Trophoblast cell (in vitro differentiated cells and primary cell): ENCODE data around the gene RSL1D1.

ENCODE experiments used
- DNase-seq, 2 donors: peaks; one replicate each; pipeline ENCODE4 v3.0.0-alpha.2; 2016
- H2AFZ ChIP-seq: 2 replicates; pipeline ENCODE4 v1.6.1; 2013; ENCODE audit warnings: low read length, moderate library complexity, mild to moderate bottlenecking; ENCODE audit not compliant: insufficient read depth, poor library complexity
- H2AK5ac ChIP-seq: 2 replicates; pipeline ENCODE4 v1.6.1; 2013; ENCODE audit warnings: mild to moderate bottlenecking, low read length
- H2BK120ac ChIP-seq: 2 replicates; pipeline ENCODE4 v1.6.1; 2013; ENCODE audit warnings: low read length, mild to moderate bottlenecking, moderate library complexity; ENCODE audit not compliant: insufficient read depth, poor library complexity
- H2BK12ac ChIP-seq: 2 replicates; pipeline ENCODE4 v1.6.1; 2013; ENCODE audit warnings: mild to moderate bottlenecking, low read length, moderate library complexity
- H2BK5ac ChIP-seq: 2 replicates; pipeline ENCODE4 v1.6.1; 2013; ENCODE audit warnings: low read length, low read depth, moderate library complexity, mild to moderate bottlenecking; ENCODE audit not compliant: poor library complexity
- H3K14ac ChIP-seq: 2 replicates; pipeline ENCODE4 v1.6.1; 2013; ENCODE audit warnings: mild to moderate bottlenecking, low read length
- H3K18ac ChIP-seq: 2 replicates; pipeline ENCODE4 v1.6.1; 2013; ENCODE audit warnings: mild to moderate bottlenecking, low read length
- H3K23ac ChIP-seq: 2 replicates; pipeline ENCODE4 v1.6.1; 2013; ENCODE audit warnings: low read length
- H3K27ac ChIP-seq: 2 replicates; pipeline ENCODE4 v1.5.1; 2013; ENCODE audit warnings: low read depth, mild to moderate bottlenecking, inconsistent platforms, low read length, moderate library complexity
- H3K27me3 ChIP-seq: 2 replicates; pipeline ENCODE4 v1.6.1; 2013; ENCODE audit warnings: inconsistent platforms, mild to moderate bottlenecking, low read length, moderate library complexity; ENCODE audit not compliant: insufficient read depth
- H3K36me3 ChIP-seq, 2 experiments: 1 replicate in 1 of 2; 2 replicates in 1 of 2; pipeline ENCODE4 v1.6.1; 2013; ENCODE audit warnings: low read length in 2 of 2, mild to moderate bottlenecking in 2 of 2, moderate library complexity in 1 of 2; ENCODE audit not compliant: insufficient read depth in 2 of 2, control insufficient read depth in 1 of 2
- H3K4ac ChIP-seq: 2 replicates; pipeline ENCODE4 v1.6.1; 2013; ENCODE audit warnings: low read depth, mild to moderate bottlenecking, low read length, moderate library complexity
- H3K4me1 ChIP-seq, 2 experiments: 1 replicate in 1 of 2; 2 replicates in 1 of 2; pipeline ENCODE4 v1.6.1; 2013; ENCODE audit warnings: low read length in 2 of 2, mild to moderate bottlenecking in 2 of 2, moderate library complexity in 1 of 2; ENCODE audit not compliant: insufficient read depth in 2 of 2, control insufficient read depth in 1 of 2
- H3K4me2 ChIP-seq: 2 replicates; pipeline ENCODE4 v1.6.1; 2013; ENCODE audit warnings: inconsistent platforms, mild to moderate bottlenecking, low read length, moderate library complexity
- H3K4me3 ChIP-seq: 2 replicates; pipeline ENCODE4 v1.5.1; 2013; ENCODE audit warnings: mild to moderate bottlenecking, low read depth, low read length, inconsistent platforms
- H3K79me1 ChIP-seq: one replicate; pipeline ENCODE4 v1.6.1; 2013; ENCODE audit warnings: low read length
- H3K79me2 ChIP-seq: 2 replicates; pipeline ENCODE4 v1.6.1; 2013; ENCODE audit warnings: low read length, mild to moderate bottlenecking; ENCODE audit not compliant: control insufficient read depth, insufficient read depth, poor library complexity
- H3K9ac ChIP-seq: 2 replicates; pipeline ENCODE4 v1.6.1; 2013; ENCODE audit warnings: mild to moderate bottlenecking, low read length
- H3K9me3 ChIP-seq: 2 replicates; pipeline ENCODE4 v1.6.1; 2013; ENCODE audit warnings: low read depth, mild to moderate bottlenecking, control low read depth, inconsistent platforms, low read length; ENCODE audit not compliant: insufficient read depth
- H4K12ac ChIP-seq: 2 replicates; pipeline ENCODE4 v1.6.1; 2013; ENCODE audit warnings: low read depth, mild to moderate bottlenecking, low read length, moderate library complexity
- H4K8ac ChIP-seq: 2 replicates; pipeline ENCODE4 v1.6.1; 2013; ENCODE audit warnings: low read depth, mild to moderate bottlenecking, low read length, moderate library complexity
- H4K91ac ChIP-seq: one replicate; pipeline ENCODE4 v1.6.1; 2013; ENCODE audit warnings: low read depth, mild to moderate bottlenecking, low read length, moderate library complexity
- WGBS: extraction: QIAGEN DNeasy Blood & Tissue Kit; methylation state at CpG from one replicate; pipeline ENCODE4 v1.1.7; 2013; ENCODE audit warnings: missing lambda C conversion rate; ENCODE audit not compliant: insufficient read length, insufficient coverage; ENCODE audit errors: extremely low coverage; 5-methylcytosine and 5-hydroxymethylcytosine counted together

Gene RSL1D1

DNA sequence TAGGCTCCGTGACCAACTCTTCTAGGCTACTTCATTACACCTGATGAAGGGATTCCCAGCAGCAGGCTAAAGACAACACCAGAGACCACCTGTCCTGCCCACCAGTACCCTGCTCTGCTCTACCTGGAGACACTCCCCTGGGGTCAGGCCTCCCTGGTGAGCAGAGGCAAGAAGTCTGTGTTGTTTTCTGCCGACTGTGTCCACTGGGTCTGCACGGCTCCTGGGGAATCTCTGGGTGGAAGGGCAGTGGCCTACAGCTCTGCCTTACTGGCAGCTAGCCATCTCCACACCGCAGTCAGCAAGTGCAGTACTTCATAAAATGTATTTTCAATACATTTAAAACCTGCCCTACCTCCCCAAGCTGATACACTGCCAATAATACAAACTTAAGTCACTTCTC, 6.8 kb downstream of the RSL1D1 start:
- no peak overlapping the region for H3K9ac ChIP-seq
- no peak overlapping the region for H3K23ac ChIP-seq
- no peak overlapping the region for H2AK5ac ChIP-seq
- H3K4me1 ChIP-seq, result no peaks in the 10 kb centered on the region
- no peak for DNase-seq
- no peaks in the 10 kb centered on the region for H3K27me3 ChIP-seq
- no peaks in the 10 kb centered on the region for H3K79me2 ChIP-seq
- H3K36me3 ChIP-seq, result peaks cover 50 to 73% of the 10 kb centered on the region in 2 experiments
- H3K79me1 ChIP-seq, result no peaks in the 10 kb centered on the region
- no peak overlapping the region for H3K27ac ChIP-seq
- H4K91ac ChIP-seq, result no peak overlapping the region
- no peak overlapping the region for H3K18ac ChIP-seq
- no peaks in the 10 kb centered on the region for H3K9me3 ChIP-seq
- H3K4ac ChIP-seq, result no peak overlapping the region
- no peak overlapping the region for H4K8ac ChIP-seq
- H2BK5ac ChIP-seq, result no peak overlapping the region
- no peak overlapping the region for H3K4me3 ChIP-seq
- no peak overlapping the region for H2AFZ ChIP-seq
- H4K12ac ChIP-seq, result no peak overlapping the region
- no peak overlapping the region for H3K14ac ChIP-seq
- no peak overlapping the region for H2BK12ac ChIP-seq
- H2BK120ac ChIP-seq, result no peak overlapping the region
- H3K4me2 ChIP-seq, result no peak overlapping the region
- WGBS, result no CpG with 5 or more reads among the region's 4 CpGs

DNA sequence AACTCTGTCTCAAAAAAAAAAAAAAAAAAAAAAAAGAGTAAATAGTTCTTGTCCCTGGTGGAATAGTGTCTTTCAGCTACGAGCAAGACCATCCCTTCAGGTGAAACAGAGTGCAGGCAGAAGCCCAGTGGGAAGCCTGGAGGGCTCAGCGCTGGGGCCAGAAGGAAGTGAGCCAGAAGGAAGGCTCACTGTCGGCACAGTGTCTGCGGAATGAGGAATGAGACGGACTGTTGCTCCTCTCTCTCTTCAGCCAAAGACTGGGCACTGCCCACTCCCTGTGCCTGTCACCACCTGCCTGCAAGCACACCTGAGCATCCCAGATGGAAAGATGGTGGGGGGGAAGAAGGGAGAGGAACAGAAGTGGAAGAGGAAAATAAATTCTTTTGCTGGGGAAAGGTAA, 7.5 kb downstream of the RSL1D1 start:
- Histone ChIP-seq H3K4me3 (no peak overlapping the region), H3K14ac (no peak overlapping the region), H3K36me3 (peaks cover 52 to 76% of the 10 kb centered on the region in 2 experiments), H4K12ac (no peak overlapping the region), H2BK12ac (no peak overlapping the region), H3K79me2 (no peaks in the 10 kb centered on the region), H3K9ac (no peak overlapping the region), H4K8ac (no peak overlapping the region), H4K91ac (no peak overlapping the region), H3K4ac (no peak overlapping the region), H3K27ac (no peak overlapping the region), H3K9me3 (no peaks in the 10 kb centered on the region), H3K4me2 (no peak overlapping the region), H2AK5ac (no peak overlapping the region), H2BK5ac (no peak overlapping the region), H3K18ac (no peak overlapping the region), H2AFZ (no peak overlapping the region), H3K23ac (no peak overlapping the region), H3K27me3 (no peaks in the 10 kb centered on the region), H3K79me1 (no peaks in the 10 kb centered on the region), H3K4me1 (no peaks in the 10 kb centered on the region), H2BK120ac (no peak overlapping the region)
- no CpG with 5 or more reads among the region's 5 CpGs for WGBS
- no peak for DNase-seq

DNA sequence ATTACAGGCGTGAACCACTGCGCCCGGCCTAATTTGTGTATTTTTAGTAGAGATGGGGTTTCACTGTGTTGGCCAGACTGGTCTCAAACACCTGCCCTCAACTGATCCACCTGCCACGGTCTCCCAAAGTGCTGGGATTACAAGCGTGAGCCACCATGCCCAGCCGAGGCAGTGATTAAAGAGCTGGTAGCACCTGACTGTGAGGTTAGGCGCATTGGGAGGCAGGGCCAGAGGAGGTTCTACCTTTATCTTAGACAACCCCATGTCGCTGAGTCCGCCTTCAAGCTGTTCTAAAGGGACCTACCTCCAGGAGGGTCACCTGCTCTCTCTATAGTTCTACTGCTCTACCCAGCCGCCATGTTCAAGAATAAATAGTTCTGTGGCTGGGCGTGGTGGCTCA, 8.1 kb downstream of the RSL1D1 start:
- no peak overlapping the region for H3K18ac ChIP-seq
- no peak overlapping the region for H3K4me2 ChIP-seq
- H3K27ac ChIP-seq, result no peak overlapping the region
- H3K4me1 ChIP-seq, result no peaks in the 10 kb centered on the region
- H3K9me3 ChIP-seq, result no peaks in the 10 kb centered on the region
- H2BK5ac ChIP-seq, result no peak overlapping the region
- H3K79me1 ChIP-seq, result no peaks in the 10 kb centered on the region
- no peak overlapping the region for H2AK5ac ChIP-seq
- no peak overlapping the region for H3K4me3 ChIP-seq
- H2BK12ac ChIP-seq, result no peak overlapping the region
- no peak overlapping the region for H3K9ac ChIP-seq
- no peak for DNase-seq
- no peaks in the 10 kb centered on the region for H3K79me2 ChIP-seq
- peaks cover 54 to 77% of the 10 kb centered on the region in 2 experiments for H3K36me3 ChIP-seq
- H3K14ac ChIP-seq, result no peak overlapping the region
- H4K12ac ChIP-seq, result no peak overlapping the region
- no peak overlapping the region for H3K4ac ChIP-seq
- H3K23ac ChIP-seq, result no peak overlapping the region
- H2AFZ ChIP-seq, result no peak overlapping the region
- H2BK120ac ChIP-seq, result no peak overlapping the region
- whole genome bisulfite sequencing, result no CpG with 5 or more reads among the region's 11 CpGs
- H4K91ac ChIP-seq, result no peak overlapping the region
- no peak overlapping the region for H4K8ac ChIP-seq
- H3K27me3 ChIP-seq, result no peaks in the 10 kb centered on the region

DNA sequence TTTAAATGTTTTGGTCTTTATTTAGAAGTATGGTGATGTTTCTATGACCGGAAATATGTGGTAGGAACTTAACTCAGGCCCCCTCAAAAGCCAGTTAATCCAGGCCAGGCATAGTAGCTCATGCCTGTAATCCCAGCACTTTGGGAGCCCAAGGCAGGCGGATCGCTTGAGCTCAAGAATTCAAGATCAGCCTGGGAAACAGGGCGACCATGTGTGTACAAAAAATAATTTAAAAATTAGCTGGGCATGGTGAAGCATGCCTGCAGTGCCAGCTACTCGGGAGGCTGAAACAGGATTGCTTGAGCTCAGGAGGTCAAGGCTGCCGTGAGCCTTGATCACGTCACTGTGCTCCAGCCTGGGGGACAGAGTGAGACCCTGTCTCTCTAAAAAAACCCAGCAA, 10.3 kb downstream of the RSL1D1 start:
- H3K23ac ChIP-seq, result no peak overlapping the region
- no peak overlapping the region for H4K91ac ChIP-seq
- H3K27ac ChIP-seq, result no peak overlapping the region
- H3K4me1 ChIP-seq, result peaks cover 5 to 9% of the 10 kb centered on the region in 2 experiments
- no peak overlapping the region for H3K14ac ChIP-seq
- H3K4me2 ChIP-seq, result no peak overlapping the region
- H3K79me1 ChIP-seq, result peaks cover 12% of the 10 kb centered on the region
- no peak overlapping the region for H4K8ac ChIP-seq
- no peak overlapping the region for H4K12ac ChIP-seq
- H3K27me3 ChIP-seq, result no peaks in the 10 kb centered on the region
- no peak overlapping the region for H3K4me3 ChIP-seq
- H2AFZ ChIP-seq, result no peak overlapping the region
- H3K9ac ChIP-seq, result no peak overlapping the region
- no peak for DNase-seq
- H2BK120ac ChIP-seq, result no peak overlapping the region
- no peaks in the 10 kb centered on the region for H3K79me2 ChIP-seq
- no peak overlapping the region for H2BK12ac ChIP-seq
- peaks cover 51 to 77% of the 10 kb centered on the region in 2 experiments for H3K36me3 ChIP-seq
- H3K9me3 ChIP-seq, result no peaks in the 10 kb centered on the region
- no peak overlapping the region for H3K18ac ChIP-seq
- no peak overlapping the region for H3K4ac ChIP-seq
- no CpG with 5 or more reads among the region's 7 CpGs for WGBS
- no peak overlapping the region for H2BK5ac ChIP-seq
- H2AK5ac ChIP-seq, result no peak overlapping the region
